WTC11 (cell line): Measurements from ENCODE around the gene ZNF333. TPM values are rescaled to one million over a fixed set of nuclear protein-coding genes. Genes with fewer than 3 reads are reported as not detected.

ENCODE experiments used
- ATAC-seq: fragments of 200-7000 bp; cut with Tn5 transposase; 2 replicates; pipeline ENCODE4 v1.10.0; 2021; ENCODE audit warnings: mild to moderate bottlenecking, moderate library complexity
- CTCF ChIA-PET: fragments of 300-600 bp; sonication (Branson Sonifier 250); formaldehyde crosslinking; loops from one replicate; lab custom pipeline; 2021; ENCODE audit warnings: antibody characterized with exemption; lab: Charles Lee
- POLR2A ChIA-PET: fragments of 350-600 bp; sonication (Branson Sonifier 250); formaldehyde crosslinking; loops from one replicate; lab custom pipeline; 2021; ENCODE audit warnings: antibody characterized with exemption; lab: Charles Lee
- DNase-seq: peaks from one replicate; pipeline ENCODE4 v3.0.0; 2021; ENCODE audit warnings: low spot score
- H3K27ac Mint-ChIP-seq: 2 replicates; pipeline ENCODE4 v1.8.0; 2021; ENCODE audit warnings: mixed read lengths
- H3K27me3 Mint-ChIP-seq: 2 replicates; pipeline ENCODE4 v1.8.0; 2021; ENCODE audit warnings: low read depth, mild to moderate bottlenecking, moderate library complexity, mixed read lengths
- H3K36me3 Mint-ChIP-seq: 2 replicates; pipeline ENCODE4 v1.8.0; 2021; ENCODE audit warnings: mixed read lengths
- H3K4me1 Mint-ChIP-seq: 2 replicates; pipeline ENCODE4 v1.8.0; 2022; ENCODE audit warnings: mixed read lengths
- H3K4me3 Mint-ChIP-seq: 2 replicates; pipeline ENCODE4 v1.8.0; 2021; ENCODE audit warnings: mild to moderate bottlenecking, moderate library complexity, mixed read lengths
- H3K9me3 Mint-ChIP-seq: 2 replicates; pipeline ENCODE4 v1.8.0; 2021; ENCODE audit warnings: mixed read lengths
- FOXJ3 ChIP-seq: sonication (generic); formaldehyde crosslinking; IDR thresholded peaks from 2 replicates; pipeline ENCODE4 v1.9.0; 2021; ENCODE audit warnings: missing genetic modification reagents, mild to moderate bottlenecking, borderline replicate concordance
- FOXP1 ChIP-seq: sonication (generic); formaldehyde crosslinking; IDR thresholded peaks from 2 replicates; pipeline ENCODE4 v1.8.0; 2022; ENCODE audit warnings: missing genetic modification reagents, mild to moderate bottlenecking, moderate library complexity, borderline replicate concordance
- NFE2L1 ChIP-seq: sonication (generic); formaldehyde crosslinking; IDR thresholded peaks from 2 replicates; pipeline ENCODE4 v1.8.1; 2023; ENCODE audit warnings: missing genetic modification reagents
- NR1H2 ChIP-seq: sonication (generic); formaldehyde crosslinking; IDR thresholded peaks from 2 replicates; pipeline ENCODE4 v1.9.0; 2021; ENCODE audit warnings: mild to moderate bottlenecking, moderate library complexity, missing genetic modification reagents
- ZNF121 ChIP-seq: sonication (generic); formaldehyde crosslinking; IDR thresholded peaks from 2 replicates; pipeline ENCODE4 v1.8.0; 2023; ENCODE audit warnings: missing genetic modification reagents
- total RNA-seq: library from RNA; stranded (reverse); gene quantifications from 3 replicates; pipeline ENCODE4 v1.2.3, GENCODE V29; 2021
- TF ChIP-seq, protein P1 (sequence below): sonication (generic); formaldehyde crosslinking; IDR thresholded peaks from 2 replicates; pipeline ENCODE4 v1.8.0; 2023; ENCODE audit warnings: missing genetic modification reagents, mild to moderate bottlenecking, borderline replicate concordance
- TF ChIP-seq, protein P2 (sequence below): sonication (generic); formaldehyde crosslinking; IDR thresholded peaks from 2 replicates; pipeline ENCODE4 v1.8.1; 2022; ENCODE audit warnings: missing genetic modification reagents, borderline replicate concordance
- TF ChIP-seq, protein P3 (sequence below): sonication (generic); formaldehyde crosslinking; IDR thresholded peaks from 2 replicates; pipeline ENCODE4 v1.8.1; 2022; ENCODE audit warnings: low read depth, missing genetic modification reagents, borderline replicate concordance
- TF ChIP-seq, protein P4 (sequence below): sonication (generic); formaldehyde crosslinking; IDR thresholded peaks from 2 replicates; pipeline ENCODE4 v1.8.1; 2022; ENCODE audit warnings: mild to moderate bottlenecking, moderate library complexity, missing genetic modification reagents
- TF ChIP-seq, protein P5 (sequence below): sonication (generic); formaldehyde crosslinking; IDR thresholded peaks from 2 replicates; pipeline ENCODE4 v1.8.0; 2023; ENCODE audit warnings: missing genetic modification reagents
- TF ChIP-seq, protein P6 (sequence below): sonication (generic); formaldehyde crosslinking; IDR thresholded peaks from 2 replicates; pipeline ENCODE4 v1.8.0; 2022; ENCODE audit warnings: missing genetic modification reagents

ZNF333 gene
- total RNA-seq, 1 experiment from 2014 or later: 16.2 TPM

DNA sequence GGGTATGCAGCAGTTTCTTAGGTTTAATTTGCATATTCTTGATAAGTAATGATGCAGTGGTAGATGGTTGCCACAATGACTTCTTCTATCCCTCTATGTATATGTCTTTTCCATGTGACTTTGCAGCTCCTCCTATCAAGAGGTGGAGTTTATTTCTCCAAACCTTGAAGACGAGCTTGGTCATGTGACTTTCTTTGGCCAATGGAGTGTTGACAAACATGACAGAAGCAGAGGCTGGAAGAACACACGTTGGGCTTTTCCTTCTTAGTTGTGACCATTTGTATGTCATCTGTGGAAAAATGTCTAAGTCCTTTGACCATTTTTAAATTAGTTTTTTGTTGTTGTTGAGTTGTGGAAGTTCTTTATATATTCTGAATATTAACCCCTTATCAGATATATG is 32.3 kb downstream of the ZNF333 start (continued):
- TF ChIP-seq, protein P1, sequence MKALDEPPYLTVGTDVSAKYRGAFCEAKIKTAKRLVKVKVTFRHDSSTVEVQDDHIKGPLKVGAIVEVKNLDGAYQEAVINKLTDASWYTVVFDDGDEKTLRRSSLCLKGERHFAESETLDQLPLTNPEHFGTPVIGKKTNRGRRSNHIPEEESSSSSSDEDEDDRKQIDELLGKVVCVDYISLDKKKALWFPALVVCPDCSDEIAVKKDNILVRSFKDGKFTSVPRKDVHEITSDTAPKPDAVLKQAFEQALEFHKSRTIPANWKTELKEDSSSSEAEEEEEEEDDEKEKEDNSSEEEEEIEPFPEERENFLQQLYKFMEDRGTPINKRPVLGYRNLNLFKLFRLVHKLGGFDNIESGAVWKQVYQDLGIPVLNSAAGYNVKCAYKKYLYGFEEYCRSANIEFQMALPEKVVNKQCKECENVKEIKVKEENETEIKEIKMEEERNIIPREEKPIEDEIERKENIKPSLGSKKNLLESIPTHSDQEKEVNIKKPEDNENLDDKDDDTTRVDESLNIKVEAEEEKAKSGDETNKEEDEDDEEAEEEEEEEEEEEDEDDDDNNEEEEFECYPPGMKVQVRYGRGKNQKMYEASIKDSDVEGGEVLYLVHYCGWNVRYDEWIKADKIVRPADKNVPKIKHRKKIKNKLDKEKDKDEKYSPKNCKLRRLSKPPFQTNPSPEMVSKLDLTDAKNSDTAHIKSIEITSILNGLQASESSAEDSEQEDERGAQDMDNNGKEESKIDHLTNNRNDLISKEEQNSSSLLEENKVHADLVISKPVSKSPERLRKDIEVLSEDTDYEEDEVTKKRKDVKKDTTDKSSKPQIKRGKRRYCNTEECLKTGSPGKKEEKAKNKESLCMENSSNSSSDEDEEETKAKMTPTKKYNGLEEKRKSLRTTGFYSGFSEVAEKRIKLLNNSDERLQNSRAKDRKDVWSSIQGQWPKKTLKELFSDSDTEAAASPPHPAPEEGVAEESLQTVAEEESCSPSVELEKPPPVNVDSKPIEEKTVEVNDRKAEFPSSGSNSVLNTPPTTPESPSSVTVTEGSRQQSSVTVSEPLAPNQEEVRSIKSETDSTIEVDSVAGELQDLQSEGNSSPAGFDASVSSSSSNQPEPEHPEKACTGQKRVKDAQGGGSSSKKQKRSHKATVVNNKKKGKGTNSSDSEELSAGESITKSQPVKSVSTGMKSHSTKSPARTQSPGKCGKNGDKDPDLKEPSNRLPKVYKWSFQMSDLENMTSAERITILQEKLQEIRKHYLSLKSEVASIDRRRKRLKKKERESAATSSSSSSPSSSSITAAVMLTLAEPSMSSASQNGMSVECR (CRISPR knock-in tag): no peak
- no peak for TF ChIP-seq NR1H2 (CRISPR knock-in tag)
- TF ChIP-seq, protein P2, sequence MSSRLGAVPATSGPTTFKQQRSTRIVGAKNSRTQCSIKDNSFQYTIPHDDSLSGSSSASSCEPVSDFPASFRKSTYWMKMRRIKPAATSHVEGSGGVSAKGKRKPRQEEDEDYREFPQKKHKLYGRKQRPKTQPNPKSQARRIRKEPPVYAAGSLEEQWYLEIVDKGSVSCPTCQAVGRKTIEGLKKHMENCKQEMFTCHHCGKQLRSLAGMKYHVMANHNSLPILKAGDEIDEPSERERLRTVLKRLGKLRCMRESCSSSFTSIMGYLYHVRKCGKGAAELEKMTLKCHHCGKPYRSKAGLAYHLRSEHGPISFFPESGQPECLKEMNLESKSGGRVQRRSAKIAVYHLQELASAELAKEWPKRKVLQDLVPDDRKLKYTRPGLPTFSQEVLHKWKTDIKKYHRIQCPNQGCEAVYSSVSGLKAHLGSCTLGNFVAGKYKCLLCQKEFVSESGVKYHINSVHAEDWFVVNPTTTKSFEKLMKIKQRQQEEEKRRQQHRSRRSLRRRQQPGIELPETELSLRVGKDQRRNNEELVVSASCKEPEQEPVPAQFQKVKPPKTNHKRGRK: no peak
- TF ChIP-seq, protein P3, sequence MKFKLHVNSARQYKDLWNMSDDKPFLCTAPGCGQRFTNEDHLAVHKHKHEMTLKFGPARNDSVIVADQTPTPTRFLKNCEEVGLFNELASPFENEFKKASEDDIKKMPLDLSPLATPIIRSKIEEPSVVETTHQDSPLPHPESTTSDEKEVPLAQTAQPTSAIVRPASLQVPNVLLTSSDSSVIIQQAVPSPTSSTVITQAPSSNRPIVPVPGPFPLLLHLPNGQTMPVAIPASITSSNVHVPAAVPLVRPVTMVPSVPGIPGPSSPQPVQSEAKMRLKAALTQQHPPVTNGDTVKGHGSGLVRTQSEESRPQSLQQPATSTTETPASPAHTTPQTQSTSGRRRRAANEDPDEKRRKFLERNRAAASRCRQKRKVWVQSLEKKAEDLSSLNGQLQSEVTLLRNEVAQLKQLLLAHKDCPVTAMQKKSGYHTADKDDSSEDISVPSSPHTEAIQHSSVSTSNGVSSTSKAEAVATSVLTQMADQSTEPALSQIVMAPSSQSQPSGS: no peak
- TF ChIP-seq, all 79 proteins: peak for 0

DNA sequence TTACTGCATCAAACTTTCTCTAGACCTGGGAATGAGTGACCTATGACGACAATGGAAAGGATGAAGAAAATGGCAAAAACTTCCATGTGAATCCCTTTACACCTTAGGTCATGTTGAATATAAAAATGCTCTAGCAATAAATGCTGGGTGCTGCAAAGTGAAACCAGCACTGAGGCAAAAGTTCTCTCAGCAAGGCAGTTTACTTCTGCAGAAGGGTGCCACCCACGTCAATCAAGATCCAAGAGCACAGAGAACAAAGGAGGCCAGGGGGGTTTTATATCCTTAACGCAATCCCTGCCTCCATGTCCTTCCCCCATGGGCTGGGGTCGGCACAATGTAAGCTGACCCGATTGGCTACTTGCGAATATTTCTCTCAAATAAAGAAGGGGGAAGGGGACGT is 38.7 kb downstream of the ZNF333 start:
- no peak for DNase-seq
- CTCF ChIA-PET: no interaction called here
- Mint-ChIP-seq H3K36me3 (peaks cover 58% of the 10 kb centered on the region), H3K4me3 (no peak overlapping the region), H3K4me1 (peaks cover 6% of the 10 kb centered on the region), H3K27ac (no peak overlapping the region), H3K9me3 (peaks cover 87% of the 10 kb centered on the region), H3K27me3 (peaks cover 21% of the 10 kb centered on the region)
- POLR2A ChIA-PET: no interaction called here
- ATAC-seq: no peak
- TF ChIP-seq, protein P4, sequence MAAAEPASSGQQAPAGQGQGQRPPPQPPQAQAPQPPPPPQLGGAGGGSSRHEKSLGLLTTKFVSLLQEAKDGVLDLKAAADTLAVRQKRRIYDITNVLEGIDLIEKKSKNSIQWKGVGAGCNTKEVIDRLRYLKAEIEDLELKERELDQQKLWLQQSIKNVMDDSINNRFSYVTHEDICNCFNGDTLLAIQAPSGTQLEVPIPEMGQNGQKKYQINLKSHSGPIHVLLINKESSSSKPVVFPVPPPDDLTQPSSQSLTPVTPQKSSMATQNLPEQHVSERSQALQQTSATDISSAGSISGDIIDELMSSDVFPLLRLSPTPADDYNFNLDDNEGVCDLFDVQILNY (CRISPR knock-in tag): no peak
- TF ChIP-seq FOXP1 (CRISPR knock-in tag): no peak

DNA sequence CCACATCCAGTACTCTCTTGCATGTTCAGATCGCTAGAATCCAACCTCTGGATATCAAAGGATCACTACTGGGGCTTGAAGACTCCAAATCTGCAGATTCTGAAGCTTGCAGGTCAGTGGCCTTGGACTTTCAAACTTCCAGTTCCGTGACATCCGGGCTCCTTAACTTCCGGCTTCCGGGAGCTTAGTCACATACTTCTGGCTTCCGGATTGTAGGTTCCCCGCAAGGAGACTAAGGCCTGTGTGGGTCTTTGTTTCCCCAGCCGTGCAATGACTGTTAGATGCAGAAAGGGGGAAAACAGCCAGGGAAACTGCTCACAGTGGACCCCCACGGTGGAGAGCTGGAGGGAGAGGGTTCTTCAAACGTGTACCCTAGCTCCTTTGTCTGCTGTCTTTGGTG is 41.4 kb downstream of the ZNF333 start:
- ATAC-seq: peak; percentile 32; the same call in 1 of the 2 replicates
- Mint-ChIP-seq H3K9me3 (peaks cover 84% of the 10 kb centered on the region), H3K36me3 (peaks cover 62% of the 10 kb centered on the region), H3K4me1 (peaks cover 6% of the 10 kb centered on the region), H3K27ac (no peak overlapping the region), H3K4me3 (no peak overlapping the region), H3K27me3 (peaks cover 10% of the 10 kb centered on the region)
- TF ChIP-seq, protein P5, sequence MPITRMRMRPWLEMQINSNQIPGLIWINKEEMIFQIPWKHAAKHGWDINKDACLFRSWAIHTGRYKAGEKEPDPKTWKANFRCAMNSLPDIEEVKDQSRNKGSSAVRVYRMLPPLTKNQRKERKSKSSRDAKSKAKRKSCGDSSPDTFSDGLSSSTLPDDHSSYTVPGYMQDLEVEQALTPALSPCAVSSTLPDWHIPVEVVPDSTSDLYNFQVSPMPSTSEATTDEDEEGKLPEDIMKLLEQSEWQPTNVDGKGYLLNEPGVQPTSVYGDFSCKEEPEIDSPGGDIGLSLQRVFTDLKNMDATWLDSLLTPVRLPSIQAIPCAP (CRISPR knock-in tag): no peak
- TF ChIP-seq NFE2L1 (CRISPR knock-in tag) (no peak), FOXJ3 (CRISPR knock-in tag) (no peak), ZNF121 (CRISPR knock-in tag) (no peak)
- TF ChIP-seq, protein P6, sequence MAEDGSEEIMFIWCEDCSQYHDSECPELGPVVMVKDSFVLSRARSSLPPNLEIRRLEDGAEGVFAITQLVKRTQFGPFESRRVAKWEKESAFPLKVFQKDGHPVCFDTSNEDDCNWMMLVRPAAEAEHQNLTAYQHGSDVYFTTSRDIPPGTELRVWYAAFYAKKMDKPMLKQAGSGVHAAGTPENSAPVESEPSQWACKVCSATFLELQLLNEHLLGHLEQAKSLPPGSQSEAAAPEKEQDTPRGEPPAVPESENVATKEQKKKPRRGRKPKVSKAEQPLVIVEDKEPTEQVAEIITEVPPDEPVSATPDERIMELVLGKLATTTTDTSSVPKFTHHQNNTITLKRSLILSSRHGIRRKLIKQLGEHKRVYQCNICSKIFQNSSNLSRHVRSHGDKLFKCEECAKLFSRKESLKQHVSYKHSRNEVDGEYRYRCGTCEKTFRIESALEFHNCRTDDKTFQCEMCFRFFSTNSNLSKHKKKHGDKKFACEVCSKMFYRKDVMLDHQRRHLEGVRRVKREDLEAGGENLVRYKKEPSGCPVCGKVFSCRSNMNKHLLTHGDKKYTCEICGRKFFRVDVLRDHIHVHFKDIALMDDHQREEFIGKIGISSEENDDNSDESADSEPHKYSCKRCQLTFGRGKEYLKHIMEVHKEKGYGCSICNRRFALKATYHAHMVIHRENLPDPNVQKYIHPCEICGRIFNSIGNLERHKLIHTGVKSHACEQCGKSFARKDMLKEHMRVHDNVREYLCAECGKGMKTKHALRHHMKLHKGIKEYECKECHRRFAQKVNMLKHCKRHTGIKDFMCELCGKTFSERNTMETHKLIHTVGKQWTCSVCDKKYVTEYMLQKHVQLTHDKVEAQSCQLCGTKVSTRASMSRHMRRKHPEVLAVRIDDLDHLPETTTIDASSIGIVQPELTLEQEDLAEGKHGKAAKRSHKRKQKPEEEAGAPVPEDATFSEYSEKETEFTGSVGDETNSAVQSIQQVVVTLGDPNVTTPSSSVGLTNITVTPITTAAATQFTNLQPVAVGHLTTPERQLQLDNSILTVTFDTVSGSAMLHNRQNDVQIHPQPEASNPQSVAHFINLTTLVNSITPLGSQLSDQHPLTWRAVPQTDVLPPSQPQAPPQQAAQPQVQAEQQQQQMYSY (CRISPR knock-in tag): peak; percentile 71
- ChIA-PET CTCF (interaction anchor here (1.1 kb wide), 1 partner anchor 45 kb away, joined by 5 read pairs; no protein-coding TSS in a partner anchor), POLR2A (no interaction called here)
- DNase-seq: peak; percentile 13
